GM21528 (cell line): Measurements from ENCODE around the gene STAMBP.
"Not testable (repeated sequence)": the region's sequence is repeated elsewhere in the genome, so short reads cannot be mapped to it uniquely, and the experiment has no call there.

Experiments used
- ATAC-seq: cut with Tn5 transposase; IDR thresholded peaks from one replicate; pipeline ENCODE4 v1.9.1; 2021; ENCODE audit warnings: mild to moderate bottlenecking, moderate library complexity; ENCODE audit not compliant: unreplicated experiment, low FRiP score

The STAMBP gene

GRCh38 chr2:73836141-73836943 is 7.6 kb downstream of the STAMBP start:
- ATAC-seq = no peak

GRCh38 chr2:73837847-73838585 is 9.3 kb downstream of the STAMBP start:
- ATAC-seq = no peak

DNA sequence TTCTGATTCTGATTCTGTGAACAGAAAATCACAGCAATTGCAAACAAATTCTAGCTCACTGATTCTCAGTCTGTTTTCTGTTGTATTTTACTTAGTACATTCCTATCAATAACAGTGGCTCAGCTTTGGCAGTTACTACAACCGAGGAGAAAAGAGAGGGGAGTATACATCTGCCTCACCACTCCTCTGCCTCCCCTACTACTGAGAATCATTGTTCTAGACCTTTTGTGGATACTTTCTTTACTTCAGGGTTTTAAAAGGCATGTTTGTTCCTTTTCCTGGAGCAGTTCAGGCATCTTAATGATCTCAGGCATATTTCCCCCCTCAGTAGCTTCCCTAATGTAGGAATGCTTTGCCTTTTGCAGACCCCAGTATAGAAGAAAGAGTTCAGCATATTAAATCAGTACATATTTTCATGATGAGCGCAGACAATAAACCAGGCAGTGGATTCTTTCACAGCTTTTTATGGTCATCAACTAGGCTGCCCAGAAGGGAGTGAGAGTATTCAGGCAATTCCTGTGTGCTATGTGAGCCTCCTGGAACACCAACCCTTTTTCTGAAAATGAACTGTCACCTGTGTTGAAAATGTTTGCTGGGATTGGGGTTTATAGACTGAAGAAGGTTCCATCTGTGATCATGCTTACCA is 10.3 kb downstream of the STAMBP start:
- ATAC-seq = no peak

- ATAC-seq = no peak
Observed at GRCh38 chr2:73839653-73840411, 11.1 kb downstream of the STAMBP start.

DNA sequence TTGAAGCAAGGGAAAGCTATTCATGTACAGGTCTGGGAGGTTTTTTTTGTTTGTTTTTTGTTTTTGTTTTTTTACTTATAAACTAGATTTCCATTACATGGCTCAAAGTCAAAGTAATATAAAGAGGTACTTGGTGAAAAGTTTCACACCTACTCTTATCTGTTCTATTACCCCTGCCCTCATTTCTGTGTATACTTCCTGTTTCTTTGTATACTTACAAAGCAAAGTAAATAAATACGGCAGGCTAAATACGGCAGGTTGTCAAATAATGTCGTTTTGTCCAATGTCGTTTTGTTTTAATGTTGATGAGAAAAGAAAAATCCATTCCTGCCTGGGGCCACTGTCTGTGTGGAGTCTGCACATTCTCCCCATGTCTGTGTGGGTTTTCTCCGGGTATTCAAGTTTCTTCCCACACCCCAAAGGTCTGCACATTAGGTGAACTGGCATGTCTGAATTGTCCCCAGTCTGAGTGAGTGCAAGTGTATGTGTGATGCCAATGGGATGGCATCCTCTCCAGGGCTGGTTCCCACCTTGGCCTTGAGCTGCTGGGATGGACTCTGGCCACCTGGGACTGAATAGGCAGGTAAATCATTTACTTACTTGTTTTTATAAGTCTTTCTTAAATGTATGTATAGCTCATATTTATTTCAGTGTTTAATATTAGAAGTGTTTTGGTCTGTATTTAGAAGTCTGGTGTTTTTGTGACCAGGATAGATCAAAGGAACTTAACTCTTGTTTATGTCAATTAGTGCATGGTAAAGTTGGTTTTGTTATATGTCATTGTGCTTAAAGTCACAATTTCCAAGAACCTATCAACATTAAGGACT is 13.4 kb downstream of the STAMBP start:
- ATAC-seq = no peak

GRCh38 chr2:73842739-73843019 is 13.9 kb downstream of the STAMBP start:
- ATAC-seq = no peak

GRCh38 chr2:73844087-73844486 is 15.3 kb downstream of the STAMBP start:
- ATAC-seq = no peak

GRCh38 chr2:73850009-73850408 is 21.2 kb downstream of the STAMBP start:
- no peak for ATAC-seq

DNA sequence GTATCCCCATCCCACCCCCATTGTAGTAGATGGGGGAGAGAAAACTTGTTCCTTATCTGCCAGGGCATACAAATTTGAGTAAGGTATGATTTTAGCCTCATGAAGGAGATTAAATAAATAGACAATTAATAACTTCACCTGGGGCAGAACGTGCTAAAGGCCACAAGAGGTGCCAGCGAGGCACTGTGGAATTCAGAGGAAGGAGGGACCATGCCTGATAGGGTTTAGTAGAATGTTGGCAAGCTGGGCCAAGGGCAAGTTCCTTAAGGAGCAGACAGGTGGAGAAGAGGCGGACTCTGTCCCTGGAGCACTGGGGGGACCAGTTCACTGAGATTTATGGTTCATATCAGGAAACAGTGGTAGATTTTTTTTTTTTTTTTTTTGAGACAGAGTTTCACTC is 22.5 kb downstream of the STAMBP start:
- no peak for ATAC-seq

DNA sequence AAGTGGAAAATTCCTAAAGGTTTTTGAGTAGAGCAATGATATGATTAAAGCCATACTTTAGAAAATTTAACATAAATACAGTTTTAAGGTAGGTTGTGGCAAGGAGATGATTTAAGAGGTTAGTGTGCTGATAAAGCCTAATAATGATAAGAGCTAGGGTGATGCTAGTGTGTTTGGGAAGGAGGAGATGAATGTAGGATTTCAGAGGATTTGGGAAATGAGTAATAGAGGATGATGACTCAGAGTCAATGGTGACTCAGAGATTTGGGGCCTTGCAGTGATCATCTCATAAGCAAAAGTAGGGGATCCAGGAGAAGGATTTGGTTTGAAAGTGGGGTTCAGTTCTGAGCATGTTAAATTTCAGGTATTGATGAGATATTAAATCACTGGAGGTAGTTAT is 23.3 kb downstream of the STAMBP start:
- no peak for ATAC-seq

DNA sequence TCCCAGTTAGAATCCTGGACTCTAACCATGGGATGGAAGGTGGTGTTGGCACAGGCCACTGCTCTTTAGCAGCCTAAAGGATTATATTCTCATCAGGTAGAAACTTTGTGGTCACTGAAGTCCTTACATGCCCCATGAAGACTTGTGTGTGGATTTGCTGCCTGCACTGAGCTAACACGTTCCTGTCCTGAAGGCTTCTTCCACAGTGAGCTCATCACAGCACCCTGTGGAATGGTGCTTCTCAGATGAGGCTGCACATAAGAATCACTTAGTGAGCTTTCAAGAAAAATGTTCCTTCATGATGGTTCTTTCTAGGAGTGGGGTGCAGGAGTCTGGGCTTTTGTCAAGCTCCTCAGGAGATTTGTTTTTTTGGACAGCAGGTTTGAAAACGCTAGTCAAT is 26.8 kb downstream of the STAMBP start:
- no peak for ATAC-seq

DNA sequence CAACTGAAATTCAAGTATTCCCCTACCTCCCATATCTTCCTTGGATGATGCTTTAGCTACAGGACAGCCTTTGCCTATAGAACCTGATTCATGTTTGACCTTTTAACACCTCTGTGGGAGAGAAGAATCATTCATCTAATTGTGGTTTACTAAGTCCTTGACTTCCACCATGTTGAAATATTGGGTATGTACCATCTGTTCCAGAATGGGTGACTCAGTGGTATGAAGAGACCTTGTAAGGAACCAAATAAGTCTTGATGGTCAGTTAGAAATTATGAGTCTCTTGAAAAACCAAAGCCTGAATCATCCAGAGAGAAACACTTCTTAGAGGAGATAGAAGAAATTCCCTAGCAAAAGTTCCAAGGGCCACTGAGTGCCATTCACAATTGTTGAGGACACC is 27.5 kb downstream of the STAMBP start:
- no peak for ATAC-seq

DNA sequence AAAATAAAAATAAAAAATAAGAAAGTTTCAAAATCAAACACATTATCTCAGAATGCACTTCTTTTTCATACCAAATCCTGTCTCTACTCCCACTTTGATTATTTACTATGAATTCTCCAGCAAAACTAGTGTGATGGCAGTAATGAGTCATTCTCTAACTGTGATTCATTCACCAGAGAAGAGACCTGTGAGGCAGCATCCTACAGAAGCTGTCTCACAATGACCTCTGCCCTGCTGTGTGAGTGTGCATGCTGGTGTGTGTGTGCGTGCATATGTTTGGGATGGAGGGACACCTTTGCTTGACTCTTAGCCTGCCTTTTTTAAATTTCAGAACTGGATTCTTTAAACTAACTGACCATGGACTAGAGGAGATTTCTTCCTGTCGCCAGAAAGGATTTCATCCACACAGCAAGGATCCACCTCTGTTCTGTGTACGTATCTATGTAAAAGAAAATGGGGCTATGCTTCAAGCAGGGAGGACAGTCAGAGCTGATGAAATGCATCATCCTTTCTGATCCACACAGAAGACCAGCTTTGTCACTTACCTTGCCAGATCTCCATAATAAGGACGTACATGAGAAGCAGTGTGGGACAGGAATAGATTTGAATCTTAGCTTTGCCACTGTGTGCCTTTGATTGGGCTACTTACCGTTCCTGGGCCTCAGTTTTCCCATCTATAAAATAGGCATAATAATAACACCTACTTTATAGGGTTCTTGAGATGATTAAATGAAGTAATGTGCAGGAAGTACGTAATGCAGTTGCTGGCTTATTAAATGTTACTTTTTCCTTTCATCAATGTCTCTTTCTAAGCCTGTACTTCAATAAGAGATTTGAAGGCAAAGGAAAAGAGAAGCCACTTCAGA is 31.2 kb downstream of the STAMBP start:
- no peak for ATAC-seq

DNA sequence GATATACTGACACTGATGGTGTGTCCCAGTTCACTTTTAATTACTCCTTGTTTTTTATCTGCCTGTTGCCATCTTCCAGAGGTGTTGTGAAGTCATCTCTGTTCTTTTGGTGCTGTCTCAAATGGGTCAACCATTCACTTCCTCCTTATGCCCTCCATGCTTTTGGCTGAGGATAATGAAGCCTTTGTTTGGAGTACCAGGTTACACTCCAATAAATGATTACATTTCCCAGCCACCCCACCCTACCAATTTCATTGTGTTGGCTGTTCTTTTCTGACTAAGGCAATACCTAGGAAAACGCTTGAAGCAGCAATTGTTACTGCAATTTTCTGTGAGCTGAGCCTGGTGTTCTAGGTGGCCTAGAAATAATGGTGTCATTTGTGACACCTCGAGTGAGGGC is 34.2 kb downstream of the STAMBP start:
- no peak for ATAC-seq

DNA sequence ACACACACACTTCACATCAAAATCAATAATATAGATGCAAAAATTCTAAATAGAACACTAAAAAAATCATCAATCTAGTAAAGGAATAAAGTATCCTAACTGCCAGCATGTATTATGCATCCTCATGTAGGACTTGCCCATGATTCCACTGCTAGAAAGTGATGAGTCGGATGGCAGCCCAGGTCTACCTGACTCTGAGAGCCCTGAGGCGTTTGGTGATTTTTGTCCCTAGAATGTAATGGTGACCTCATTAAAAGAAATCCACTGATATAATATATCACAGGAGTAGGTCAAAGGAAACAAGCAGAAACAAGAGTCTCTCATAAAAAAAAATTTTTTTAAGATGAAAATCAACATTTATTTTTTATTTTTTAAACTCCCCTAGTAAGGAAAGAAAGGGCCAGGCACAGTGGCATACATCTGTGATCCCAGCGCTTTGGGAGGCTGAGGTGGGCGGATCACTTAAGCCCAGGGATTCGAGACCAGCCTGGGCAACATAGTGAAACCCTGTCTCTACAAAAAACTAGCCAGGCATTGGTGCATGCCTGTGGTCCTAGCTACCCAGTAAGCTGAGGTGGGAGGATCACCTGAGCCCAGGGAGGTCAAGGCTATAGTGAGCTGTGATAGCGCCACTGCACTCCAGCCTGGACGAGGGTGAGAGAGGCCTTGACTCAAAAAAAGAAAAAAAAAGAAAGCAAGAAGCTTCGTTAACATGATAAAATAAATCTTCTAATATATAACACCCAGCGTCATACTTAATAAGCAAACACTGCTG is 39.6 kb downstream of the STAMBP start:
- no peak for ATAC-seq

GRCh38 chr2:73870084-73870483 is 41.3 kb downstream of the STAMBP start:
- no peak for ATAC-seq

DNA sequence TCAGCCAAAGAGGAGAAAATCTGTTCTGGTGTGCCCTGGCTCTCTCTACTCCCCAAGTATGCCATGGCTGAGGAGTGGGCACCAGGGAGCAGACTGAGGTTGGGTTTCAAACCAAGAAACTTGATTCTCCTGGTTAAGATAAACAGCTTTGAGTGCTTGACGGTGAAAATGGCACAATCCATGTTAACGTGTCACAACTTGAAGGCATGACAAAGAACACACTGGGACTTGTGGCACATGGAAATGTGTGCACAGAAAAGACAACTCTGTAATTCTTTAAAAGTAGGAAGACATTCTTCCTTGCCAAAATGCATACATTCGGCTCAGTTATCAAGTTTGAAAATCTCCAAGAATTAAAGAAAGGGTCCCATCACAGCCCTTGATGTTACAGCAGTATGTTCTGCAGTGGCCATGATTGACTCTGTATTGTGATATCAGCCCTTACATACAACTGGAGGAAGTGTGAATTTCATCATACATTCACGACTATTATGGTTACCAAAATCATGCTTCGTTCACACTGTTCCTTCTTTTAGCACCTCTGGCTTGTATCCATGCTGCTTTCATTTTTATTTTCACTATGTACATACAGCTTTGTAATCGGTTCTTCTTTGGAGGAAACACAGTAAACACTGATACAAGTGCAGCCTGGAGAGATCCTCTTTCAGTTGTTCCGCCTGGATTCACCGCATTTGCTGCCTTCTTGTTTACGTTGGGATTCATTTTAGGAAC is 48.5 kb downstream of the STAMBP start:
- no peak for ATAC-seq

- ATAC-seq = not testable (repeated sequence)
Observed at GRCh38 chr2:73877984-73878383, 49.2 kb downstream of the STAMBP start.
